Activated naive CD8-positive, alpha-beta T cell treated with anti-CD3 and anti-CD28 coated beads, Interleukin-2, amount 10 ng/mL, durations not matched to agents 7 days and 5 days (primary cell): ENCODE results near the gene PCP4. TPM values are rescaled to one million over a fixed set of nuclear protein-coding genes. Genes with fewer than 3 reads are reported as not detected.

Source experiments
- ATAC-seq: fragments of 150-1000 bp; cut with Tn5 transposase; one replicate; pipeline ENCODE4 v1.10.0; 2021; ENCODE audit warnings: low read depth, moderate library complexity
- POLR2A ChIA-PET: fragments of 350-600 bp; sonication (Branson Sonifier 250); formaldehyde crosslinking; loops from one replicate; lab custom pipeline; 2021; ENCODE audit warnings: antibody characterized with exemption; lab: Charles Lee
- DNase-seq: peaks from one replicate; pipeline ENCODE4 v3.0.0; 2021
- H3K27ac Mint-ChIP-seq: one replicate; pipeline ENCODE4 v1.8.0; 2022; ENCODE audit warnings: mild to moderate bottlenecking, mixed read lengths
- H3K27me3 Mint-ChIP-seq: one replicate; pipeline ENCODE4 v1.8.0; 2022; ENCODE audit warnings: mild to moderate bottlenecking, moderate library complexity, mixed read lengths
- H3K36me3 Mint-ChIP-seq: one replicate; pipeline ENCODE4 v1.8.0; 2021; ENCODE audit warnings: mild to moderate bottlenecking, mixed read lengths
- H3K4me1 Mint-ChIP-seq: one replicate; pipeline ENCODE4 v1.8.0; 2021; ENCODE audit warnings: mixed read lengths
- H3K4me3 Mint-ChIP-seq: one replicate; pipeline ENCODE4 v1.8.0; 2022; ENCODE audit warnings: mild to moderate bottlenecking, moderate library complexity, mixed read lengths
- H3K9me3 Mint-ChIP-seq: one replicate; pipeline ENCODE4 v1.8.0; 2021; ENCODE audit warnings: mixed read lengths
- total RNA-seq, 2 experiments: library from RNA; stranded (reverse); gene quantifications; one replicate each; pipeline ENCODE4 v1.2.3, GENCODE V29; 2021

PCP4 gene
- total RNA-seq = not detected

DNA sequence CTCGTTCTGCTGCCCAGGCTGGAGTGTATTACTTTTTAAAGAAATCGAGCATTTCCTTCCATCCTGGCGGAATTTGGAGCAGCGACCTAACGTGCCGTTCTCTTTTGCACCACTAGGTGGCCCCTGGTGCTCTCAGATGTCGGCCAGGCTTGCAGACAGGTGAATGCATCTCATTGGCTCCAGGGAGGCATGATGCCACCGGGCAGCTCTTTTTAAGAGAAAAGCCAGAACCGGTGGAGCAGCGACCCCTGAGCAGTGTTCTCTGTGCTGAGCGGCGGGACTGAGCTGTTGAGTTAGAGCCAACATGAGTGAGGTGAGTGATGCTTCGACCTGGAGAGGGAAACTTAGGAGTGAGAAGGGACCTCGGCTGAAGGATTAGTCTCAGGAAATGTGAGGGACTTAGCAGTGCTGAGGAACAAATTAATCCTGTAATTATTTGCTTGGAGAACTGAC is at the start of gene PCP4:
TSS of gene PCP4 (plus strand) at position 241 of the 453 bp plus-strand sequence. CDS start at position 305, 64 bp downstream.
- H3K4me1 Mint-ChIP-seq = no peaks in the 10 kb centered on the region
- H3K27me3 Mint-ChIP-seq = peaks cover 2% of the 10 kb centered on the region
- H3K4me3 Mint-ChIP-seq = no peak within 1 kb of the TSS
- DNase-seq (peak; percentile 38), ATAC-seq (no peak)
- no peaks in the 10 kb centered on the region for H3K36me3 Mint-ChIP-seq
- H3K9me3 Mint-ChIP-seq = no peaks in the 10 kb centered on the region
- POLR2A ChIA-PET = no interaction called here
- no peak within 1 kb of the TSS for H3K27ac Mint-ChIP-seq

DNA sequence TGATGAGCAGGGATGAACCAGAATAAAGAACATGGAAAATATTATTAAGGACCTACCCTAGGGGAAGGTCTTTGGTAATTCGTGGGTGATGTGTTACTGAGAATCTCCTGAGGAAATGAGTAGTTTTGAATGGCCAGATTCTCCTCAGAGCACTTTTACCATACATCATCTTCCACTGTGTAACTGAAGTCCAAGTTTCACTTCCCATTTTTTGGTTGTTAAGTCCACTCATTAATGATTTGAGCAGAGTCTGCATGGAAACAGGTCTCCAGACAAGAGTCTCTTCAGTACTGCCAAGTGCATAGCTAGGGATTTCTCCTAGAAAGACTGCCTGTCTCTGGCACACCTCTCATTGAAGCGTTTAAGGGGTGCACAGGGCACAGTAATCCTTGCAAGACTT is 48.7 kb upstream of the PCP4 start:
- Mint-ChIP-seq H3K27me3 (no peaks in the 10 kb centered on the region), H3K9me3 (peaks cover 1% of the 10 kb centered on the region), H3K4me1 (no peaks in the 10 kb centered on the region), H3K36me3 (no peaks in the 10 kb centered on the region), H3K4me3 (no peak overlapping the region), H3K27ac (no peak overlapping the region)
- POLR2A ChIA-PET = no interaction called here
- DNase-seq (no peak), ATAC-seq (no peak)

DNA sequence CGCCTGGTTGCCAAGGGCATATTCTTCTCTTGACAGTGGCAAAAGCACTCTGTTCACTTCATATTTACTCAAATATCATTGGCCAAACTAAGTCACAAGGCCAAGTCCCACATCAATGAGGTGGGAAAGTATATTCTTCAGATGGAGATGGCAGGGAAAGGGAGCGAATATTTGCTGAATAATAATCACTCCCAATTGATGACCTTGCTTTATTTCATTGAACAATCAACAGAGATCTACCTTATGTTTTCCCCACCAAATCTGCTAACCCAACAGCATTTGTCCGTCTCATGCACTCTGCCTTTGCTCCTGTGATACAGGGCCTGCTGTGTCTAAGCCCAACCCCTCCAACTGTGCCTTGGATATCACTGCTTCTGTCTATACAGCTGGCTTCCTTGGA is 45.2 kb upstream of the PCP4 start:
- no peaks in the 10 kb centered on the region for H3K27me3 Mint-ChIP-seq
- H3K36me3 Mint-ChIP-seq = no peaks in the 10 kb centered on the region
- peaks cover 4% of the 10 kb centered on the region for H3K9me3 Mint-ChIP-seq
- no peak overlapping the region for H3K27ac Mint-ChIP-seq
- no peaks in the 10 kb centered on the region for H3K4me1 Mint-ChIP-seq
- POLR2A ChIA-PET = no interaction called here
- DNase-seq = no peak
- no peak overlapping the region for H3K4me3 Mint-ChIP-seq
- ATAC-seq = no peak

DNA sequence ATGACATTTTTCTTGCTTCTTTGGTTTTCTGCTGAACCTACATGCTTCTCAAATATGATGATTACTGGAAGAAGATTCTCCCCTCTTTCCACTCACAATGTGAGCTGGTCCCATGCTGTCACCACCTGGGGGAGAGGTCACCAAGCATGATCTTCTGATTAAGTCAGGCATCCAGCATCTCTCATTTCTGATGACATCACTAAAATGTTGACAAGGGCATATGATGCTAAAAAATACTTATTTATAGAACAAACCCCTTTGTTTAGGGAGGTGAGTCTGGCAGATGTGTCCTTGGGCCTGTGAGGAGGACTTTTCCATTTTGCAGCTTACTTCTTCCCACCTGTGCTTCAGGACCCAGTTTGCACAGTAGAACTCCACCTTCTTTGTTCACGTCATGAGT is 42.0 kb upstream of the PCP4 start:
- Mint-ChIP-seq H3K9me3 (peaks cover 3% of the 10 kb centered on the region), H3K27me3 (no peaks in the 10 kb centered on the region), H3K4me3 (no peak overlapping the region), H3K27ac (no peak overlapping the region), H3K4me1 (no peaks in the 10 kb centered on the region), H3K36me3 (no peaks in the 10 kb centered on the region)
- POLR2A ChIA-PET = no interaction called here
- ATAC-seq (no peak), DNase-seq (no peak)

DNA sequence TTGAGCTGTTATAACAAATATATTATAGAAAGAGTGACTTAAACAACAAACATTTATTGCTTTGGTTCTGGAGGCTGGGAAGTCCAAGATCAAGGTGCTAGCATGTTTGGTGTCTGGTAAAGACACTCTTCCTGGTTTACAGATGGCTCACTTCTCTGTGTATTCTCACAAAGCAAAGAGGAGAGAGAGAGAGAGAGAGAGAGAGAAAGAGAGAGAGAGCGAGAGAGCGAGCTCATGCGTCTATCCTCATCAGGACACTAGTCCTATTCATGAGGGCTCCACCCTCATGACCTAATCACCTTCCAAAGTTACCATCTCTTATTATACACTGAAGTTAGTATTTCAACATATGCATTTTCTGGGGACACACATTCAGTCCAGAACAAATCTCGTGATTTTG is 32.7 kb upstream of the PCP4 start:
- Mint-ChIP-seq H3K36me3 (no peaks in the 10 kb centered on the region), H3K4me3 (no peak overlapping the region), H3K27ac (no peak overlapping the region), H3K9me3 (no peaks in the 10 kb centered on the region), H3K27me3 (no peaks in the 10 kb centered on the region), H3K4me1 (no peaks in the 10 kb centered on the region)
- ATAC-seq (no peak), DNase-seq (no peak)
- POLR2A ChIA-PET = no interaction called here

DNA sequence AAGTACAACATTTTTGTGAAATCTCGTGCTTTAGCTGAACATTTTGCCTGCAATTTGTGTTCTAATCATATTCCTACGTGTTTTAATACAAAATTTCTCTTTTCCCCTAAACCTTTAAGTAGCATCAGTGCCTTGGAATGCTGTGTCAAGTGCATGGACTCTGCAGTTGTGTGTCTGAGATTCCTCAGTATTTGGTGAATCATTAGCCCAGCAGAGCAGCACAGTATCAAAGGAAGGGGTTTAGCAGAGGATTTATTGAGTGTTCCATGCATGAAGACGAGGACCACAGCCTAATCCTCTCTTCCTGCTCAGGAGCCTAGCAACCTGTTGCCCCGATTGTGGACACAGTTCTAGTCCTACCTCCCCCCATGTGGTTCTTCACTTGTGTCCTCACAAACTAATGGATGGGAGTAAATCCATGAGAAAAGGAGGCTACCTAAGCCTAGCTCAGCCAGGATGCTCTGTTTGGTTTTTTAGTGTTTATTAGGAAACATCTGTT is 29.3 kb upstream of the PCP4 start:
- Mint-ChIP-seq H3K27ac (no peak overlapping the region), H3K27me3 (no peaks in the 10 kb centered on the region), H3K9me3 (no peaks in the 10 kb centered on the region), H3K4me1 (no peaks in the 10 kb centered on the region), H3K4me3 (no peak overlapping the region), H3K36me3 (no peaks in the 10 kb centered on the region)
- ATAC-seq (no peak), DNase-seq (no peak)
- POLR2A ChIA-PET = no interaction called here

DNA sequence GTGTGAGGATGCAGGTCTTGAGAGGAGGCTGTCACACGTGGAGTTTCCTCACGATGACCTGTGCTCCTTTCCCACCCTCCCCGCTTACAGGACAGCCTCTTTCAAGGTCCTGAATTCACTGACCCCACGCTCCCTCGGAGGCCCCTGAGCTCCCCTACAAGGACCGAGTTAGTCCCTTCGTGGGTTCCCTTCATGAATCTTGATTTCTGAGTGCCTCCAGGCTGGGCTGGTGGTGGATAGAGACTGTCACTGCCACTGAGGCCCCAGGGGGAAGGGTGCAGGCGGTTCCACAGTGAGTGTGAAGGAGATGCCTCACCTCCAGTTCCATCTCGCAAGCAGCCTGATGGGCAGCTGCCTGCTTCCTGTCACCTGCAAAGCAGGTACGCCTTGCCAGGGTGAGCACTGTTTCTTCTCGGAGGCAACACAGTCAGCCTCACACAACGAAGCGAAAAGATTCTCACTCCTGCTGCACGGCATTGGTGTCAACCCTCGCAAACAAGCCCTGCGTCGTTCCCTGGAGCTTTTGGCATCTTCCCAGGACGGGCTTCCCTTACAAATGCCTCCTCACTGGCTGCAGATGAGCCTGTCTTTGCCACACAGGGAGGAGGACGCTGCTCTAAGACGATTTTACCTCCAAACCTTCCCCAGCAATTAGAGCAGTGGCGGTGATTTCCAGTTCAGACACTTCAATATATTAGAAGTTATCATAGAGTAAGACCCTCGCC is 26.7 kb upstream of the PCP4 start:
- Mint-ChIP-seq H3K4me3 (no peak overlapping the region), H3K4me1 (no peaks in the 10 kb centered on the region), H3K36me3 (no peaks in the 10 kb centered on the region), H3K27me3 (no peaks in the 10 kb centered on the region), H3K27ac (no peak overlapping the region), H3K9me3 (peaks cover 2% of the 10 kb centered on the region)
- POLR2A ChIA-PET = no interaction called here
- ATAC-seq = no peak
- DNase-seq = no peak

DNA sequence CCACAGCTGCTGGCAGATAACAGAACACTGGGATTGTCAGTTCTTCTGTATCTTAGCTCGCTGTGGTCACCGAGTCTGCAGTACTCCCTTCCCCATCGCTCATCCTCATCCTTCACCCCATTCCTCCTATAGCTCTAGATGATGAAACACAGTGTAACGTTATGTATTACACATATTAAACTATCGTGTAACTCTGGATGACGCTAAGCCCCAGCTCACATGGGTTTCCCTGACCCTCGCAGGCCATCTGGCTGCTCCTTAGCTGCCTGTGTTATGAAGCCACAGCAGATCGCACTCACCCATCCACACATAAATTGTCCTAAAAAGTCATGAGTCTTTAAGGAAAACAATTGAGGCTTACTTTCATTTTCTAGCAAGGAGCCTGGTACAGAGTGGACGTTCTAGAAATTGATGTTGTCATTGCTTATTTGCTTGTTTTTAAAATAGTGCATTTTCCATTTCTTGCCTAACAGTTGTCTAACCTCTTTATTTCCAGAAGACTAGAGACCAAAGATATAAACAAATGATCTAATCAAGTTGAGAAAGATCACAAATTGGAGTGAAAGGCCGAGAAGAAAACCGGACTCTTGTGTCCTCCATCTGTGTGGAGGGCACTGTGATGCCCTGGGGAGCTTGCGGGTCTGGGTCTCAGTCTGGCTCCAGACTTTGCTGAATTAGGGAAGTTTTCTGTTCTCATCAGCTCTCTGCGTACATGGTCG is 24.3 kb upstream of the PCP4 start:
- POLR2A ChIA-PET = no interaction called here
- Mint-ChIP-seq H3K27me3 (no peaks in the 10 kb centered on the region), H3K9me3 (peaks cover 2% of the 10 kb centered on the region), H3K4me1 (no peaks in the 10 kb centered on the region), H3K27ac (no peak overlapping the region), H3K4me3 (no peak overlapping the region), H3K36me3 (no peaks in the 10 kb centered on the region)
- no peak for DNase-seq
- no peak for ATAC-seq

DNA sequence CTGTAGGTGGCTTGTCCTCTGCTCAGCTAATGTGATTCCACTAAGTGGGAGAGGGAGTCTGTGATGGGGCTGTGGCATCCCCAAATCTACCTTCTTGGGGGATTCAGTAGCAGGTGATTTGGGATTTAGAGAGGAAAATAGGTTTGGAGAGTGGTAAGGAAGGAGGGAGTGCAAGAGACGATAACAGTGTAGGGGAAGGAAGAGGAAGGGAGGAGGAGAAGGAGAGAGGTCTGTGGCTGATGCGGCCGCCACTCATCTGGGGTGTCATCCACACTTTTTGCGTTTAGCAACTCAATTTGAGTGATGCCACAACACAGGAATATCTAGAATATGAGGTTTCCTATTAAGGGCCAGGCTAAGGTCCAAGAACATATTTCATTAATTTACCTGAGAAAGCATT is 23.8 kb upstream of the PCP4 start:
- POLR2A ChIA-PET = no interaction called here
- no peaks in the 10 kb centered on the region for H3K36me3 Mint-ChIP-seq
- no peak overlapping the region for H3K4me3 Mint-ChIP-seq
- no peaks in the 10 kb centered on the region for H3K4me1 Mint-ChIP-seq
- no peak overlapping the region for H3K27ac Mint-ChIP-seq
- H3K27me3 Mint-ChIP-seq = no peaks in the 10 kb centered on the region
- H3K9me3 Mint-ChIP-seq = peaks cover 2% of the 10 kb centered on the region
- ATAC-seq (no peak), DNase-seq (no peak)

DNA sequence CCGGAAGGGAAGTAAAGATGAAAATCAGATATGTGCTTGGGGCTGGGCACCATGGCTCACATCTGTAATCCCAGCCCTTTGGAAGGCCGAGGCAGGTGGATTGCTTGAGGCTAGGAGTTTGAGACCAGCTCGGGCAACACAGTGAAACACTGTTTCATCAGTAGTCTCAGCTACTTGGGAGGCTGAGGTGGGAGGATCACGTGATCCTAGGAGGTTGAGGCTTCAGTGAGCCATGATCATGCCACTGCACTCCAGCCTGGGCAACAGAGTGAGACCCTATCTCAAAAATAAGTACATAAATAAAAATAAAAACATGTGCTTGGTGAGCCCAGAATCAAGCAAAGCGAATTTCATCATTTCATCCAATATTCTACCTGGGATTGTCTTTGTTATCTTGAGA is 23.3 kb upstream of the PCP4 start:
- POLR2A ChIA-PET = no interaction called here
- no peaks in the 10 kb centered on the region for H3K36me3 Mint-ChIP-seq
- DNase-seq (no peak), ATAC-seq (no peak)
- no peak overlapping the region for H3K4me3 Mint-ChIP-seq
- H3K27ac Mint-ChIP-seq = no peak overlapping the region
- no peaks in the 10 kb centered on the region for H3K27me3 Mint-ChIP-seq
- H3K9me3 Mint-ChIP-seq = peaks cover 2% of the 10 kb centered on the region
- H3K4me1 Mint-ChIP-seq = no peaks in the 10 kb centered on the region

DNA sequence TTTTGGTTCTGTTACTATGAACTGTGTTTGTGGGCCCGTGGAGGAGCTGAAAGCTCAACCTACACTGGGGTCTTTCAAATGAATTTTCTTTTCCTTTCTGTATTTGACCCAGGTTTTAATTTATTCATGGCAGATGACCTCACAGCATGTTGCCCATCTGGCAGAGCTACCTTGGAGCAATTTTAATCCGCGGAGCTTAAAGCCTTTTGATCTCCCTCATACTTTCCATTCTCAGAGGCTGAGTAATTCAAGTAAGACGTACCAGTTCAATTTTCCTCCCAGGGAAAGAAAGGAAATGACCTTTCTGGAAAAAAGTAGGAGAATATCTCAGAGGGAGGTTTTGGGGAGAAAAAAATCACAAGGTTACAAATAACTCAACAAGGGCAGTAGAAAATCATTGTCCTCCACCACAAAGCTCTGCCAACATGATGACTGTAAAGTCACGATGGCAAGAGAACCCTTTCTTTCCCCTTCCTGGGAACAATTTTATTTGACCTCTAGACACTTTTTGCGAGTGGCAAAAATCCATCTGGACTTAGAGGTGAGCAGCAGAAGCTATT is 21.6 kb upstream of the PCP4 start:
- no peak overlapping the region for H3K27ac Mint-ChIP-seq
- no peak for DNase-seq
- peaks cover 2% of the 10 kb centered on the region for H3K9me3 Mint-ChIP-seq
- ATAC-seq = no peak
- POLR2A ChIA-PET = no interaction called here
- no peak overlapping the region for H3K4me3 Mint-ChIP-seq
- H3K27me3 Mint-ChIP-seq = no peaks in the 10 kb centered on the region
- no peaks in the 10 kb centered on the region for H3K4me1 Mint-ChIP-seq
- H3K36me3 Mint-ChIP-seq = no peaks in the 10 kb centered on the region

DNA sequence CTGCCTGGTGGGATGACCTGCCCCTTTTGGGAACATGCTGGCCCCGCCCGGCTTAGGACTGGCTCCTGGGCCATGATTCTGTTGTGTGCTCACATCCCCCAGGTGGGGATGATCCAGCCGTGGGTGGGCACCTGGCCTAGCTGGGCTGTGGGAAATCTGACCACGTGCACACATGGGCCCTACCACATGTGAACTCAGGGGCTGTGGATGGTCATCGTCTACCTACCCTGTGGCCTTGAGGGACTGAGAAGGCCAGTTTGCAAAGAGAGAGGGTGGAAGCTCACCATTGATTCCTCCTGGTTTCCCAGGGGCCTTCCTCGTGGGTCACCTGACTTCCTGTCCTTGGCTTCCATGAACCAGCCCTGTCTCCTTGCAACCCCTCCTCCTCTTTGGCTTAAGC is 19.4 kb upstream of the PCP4 start:
- no peak for ATAC-seq
- Mint-ChIP-seq H3K4me3 (no peak overlapping the region), H3K9me3 (peaks cover 2% of the 10 kb centered on the region), H3K27ac (no peak overlapping the region), H3K27me3 (no peaks in the 10 kb centered on the region), H3K36me3 (no peaks in the 10 kb centered on the region), H3K4me1 (no peaks in the 10 kb centered on the region)
- DNase-seq = no peak
- POLR2A ChIA-PET = no interaction called here

DNA sequence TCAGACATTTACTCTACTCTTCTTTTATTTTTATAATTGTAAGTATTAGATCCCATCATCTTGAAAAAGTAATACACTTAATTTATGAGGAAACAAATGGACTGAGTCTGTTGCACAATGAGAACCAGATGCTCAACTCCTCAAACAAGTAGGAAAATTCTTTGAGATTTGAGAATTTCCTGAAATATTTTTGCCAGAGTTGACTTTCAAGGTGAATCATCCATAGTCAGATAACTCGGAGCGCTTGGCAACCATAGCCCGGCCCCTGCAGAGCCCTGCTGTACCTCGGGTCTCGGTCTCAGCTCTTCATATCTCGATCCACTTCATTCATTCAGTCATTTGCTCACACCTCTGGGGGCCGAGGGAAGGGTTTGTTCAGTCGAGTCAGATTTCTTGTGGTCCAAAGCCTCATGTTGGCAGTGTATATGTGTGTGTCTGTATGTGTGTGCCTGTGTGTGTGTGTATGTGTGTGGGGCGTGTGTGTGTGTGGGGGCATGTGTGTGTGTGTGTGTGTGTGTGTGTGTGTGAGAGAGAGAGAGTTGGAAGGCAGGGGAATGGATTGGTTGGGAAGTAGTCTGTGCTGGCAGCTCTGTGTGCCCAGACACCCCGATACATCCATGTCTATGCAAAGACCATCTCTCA is 18.1 kb upstream of the PCP4 start:
- Mint-ChIP-seq H3K4me1 (no peaks in the 10 kb centered on the region), H3K9me3 (peaks cover 2% of the 10 kb centered on the region), H3K36me3 (no peaks in the 10 kb centered on the region), H3K4me3 (no peak overlapping the region), H3K27ac (no peak overlapping the region), H3K27me3 (no peaks in the 10 kb centered on the region)
- ATAC-seq = no peak
- no peak for DNase-seq
- POLR2A ChIA-PET = no interaction called here
